Astrocyte of the cerebellum (primary cell): ENCODE measurements around the gene CPSF4.

ENCODE experiments used
- DNase-seq: peaks from one replicate; pipeline ENCODE4 v3.0.0-alpha.2; 2011; ENCODE audit warnings: low read depth
- H3K4me3 ChIP-seq: 2 replicates; pipeline ENCODE4 v1.5.1; 2011; ENCODE audit warnings: mild to moderate bottlenecking, low read depth, low read length, moderate library complexity
- in situ Hi-C: cut with HindIII; loops from 2 replicates; pipeline ENCODE4 v1.10.0; 2017; ENCODE audit warnings: low sequenced_read_pairs
- TF ChIP-seq, protein P1 (sequence below): IDR thresholded peaks from 2 replicates; pipeline ENCODE4 v1.5.1; 2012; ENCODE audit warnings: low read length, low read depth, moderate library complexity, mild to moderate bottlenecking; ENCODE audit errors: missing control alignments

Gene CPSF4

DNA sequence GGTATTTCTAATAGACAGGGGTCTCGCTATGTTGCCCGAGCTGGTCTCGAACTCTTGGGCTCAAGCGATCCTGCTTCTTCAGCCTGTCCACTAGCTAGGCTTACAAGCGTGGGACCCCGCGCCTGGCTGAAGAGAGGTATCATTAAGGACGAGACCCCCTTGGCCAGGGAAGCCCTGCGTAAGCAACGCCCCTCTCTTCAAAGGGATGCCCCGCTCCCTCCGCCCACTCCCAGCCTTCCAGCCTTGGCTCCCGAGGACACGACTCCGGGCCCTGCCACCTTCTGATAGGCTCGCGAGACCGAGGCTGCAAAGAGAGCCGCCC, 65.5 kb downstream of the CPSF4 start:
- peak; percentile 93 for DNase-seq
- H3K4me3 ChIP-seq = peak overlapping the region; percentile 90
- TF ChIP-seq, protein P1, sequence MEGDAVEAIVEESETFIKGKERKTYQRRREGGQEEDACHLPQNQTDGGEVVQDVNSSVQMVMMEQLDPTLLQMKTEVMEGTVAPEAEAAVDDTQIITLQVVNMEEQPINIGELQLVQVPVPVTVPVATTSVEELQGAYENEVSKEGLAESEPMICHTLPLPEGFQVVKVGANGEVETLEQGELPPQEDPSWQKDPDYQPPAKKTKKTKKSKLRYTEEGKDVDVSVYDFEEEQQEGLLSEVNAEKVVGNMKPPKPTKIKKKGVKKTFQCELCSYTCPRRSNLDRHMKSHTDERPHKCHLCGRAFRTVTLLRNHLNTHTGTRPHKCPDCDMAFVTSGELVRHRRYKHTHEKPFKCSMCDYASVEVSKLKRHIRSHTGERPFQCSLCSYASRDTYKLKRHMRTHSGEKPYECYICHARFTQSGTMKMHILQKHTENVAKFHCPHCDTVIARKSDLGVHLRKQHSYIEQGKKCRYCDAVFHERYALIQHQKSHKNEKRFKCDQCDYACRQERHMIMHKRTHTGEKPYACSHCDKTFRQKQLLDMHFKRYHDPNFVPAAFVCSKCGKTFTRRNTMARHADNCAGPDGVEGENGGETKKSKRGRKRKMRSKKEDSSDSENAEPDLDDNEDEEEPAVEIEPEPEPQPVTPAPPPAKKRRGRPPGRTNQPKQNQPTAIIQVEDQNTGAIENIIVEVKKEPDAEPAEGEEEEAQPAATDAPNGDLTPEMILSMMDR = no peak
- in situ Hi-C loops = no loop called here

DNA sequence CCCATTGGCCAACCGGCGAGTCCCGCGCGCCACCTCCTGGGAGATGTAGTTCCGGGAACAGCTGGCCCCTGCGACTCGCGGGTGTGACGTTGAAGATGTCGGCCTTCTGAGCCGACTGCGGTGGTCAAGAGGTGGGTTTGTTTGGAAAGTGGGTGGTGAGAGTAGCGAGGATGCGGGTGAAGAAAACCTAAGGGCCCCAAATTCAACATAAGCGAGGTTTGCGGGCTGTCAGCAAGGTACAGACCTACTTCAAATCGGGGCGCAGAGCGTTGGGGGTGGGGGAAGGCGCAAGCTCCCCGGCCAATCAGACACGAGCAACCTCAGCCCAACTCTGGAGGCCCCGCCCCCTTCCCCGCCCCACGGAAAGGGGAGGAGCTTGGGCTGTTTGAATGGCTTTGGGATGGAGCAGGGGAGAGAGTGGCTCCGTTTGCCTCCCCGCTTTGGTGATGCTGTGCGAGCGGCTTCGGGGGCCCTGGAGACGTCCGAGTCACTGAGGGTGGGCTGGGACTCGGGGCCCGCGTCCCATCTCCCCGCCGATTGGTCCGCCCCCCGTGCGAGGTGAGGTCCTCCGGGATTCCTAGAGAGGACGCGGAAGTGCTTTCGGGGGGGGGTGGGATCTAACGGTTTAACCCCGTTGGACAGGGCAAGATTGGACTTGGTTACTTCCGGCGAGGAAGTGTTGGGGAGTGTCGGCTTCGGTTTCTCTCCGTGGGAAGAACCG, 66.0 kb downstream of the CPSF4 start, which contains the start of gene ZKSCAN5:
TSS of gene ZKSCAN5 (plus strand) at position 60 of the 721 bp plus-strand sequence. CDS start 1,383 bp downstream, outside the sequence.
- in situ Hi-C loops = no loop called here
- H3K4me3 ChIP-seq = peak within 1 kb of the TSS; percentile 90
- peak; percentile 87 for DNase-seq
- TF ChIP-seq, protein P1 = no peak

DNA sequence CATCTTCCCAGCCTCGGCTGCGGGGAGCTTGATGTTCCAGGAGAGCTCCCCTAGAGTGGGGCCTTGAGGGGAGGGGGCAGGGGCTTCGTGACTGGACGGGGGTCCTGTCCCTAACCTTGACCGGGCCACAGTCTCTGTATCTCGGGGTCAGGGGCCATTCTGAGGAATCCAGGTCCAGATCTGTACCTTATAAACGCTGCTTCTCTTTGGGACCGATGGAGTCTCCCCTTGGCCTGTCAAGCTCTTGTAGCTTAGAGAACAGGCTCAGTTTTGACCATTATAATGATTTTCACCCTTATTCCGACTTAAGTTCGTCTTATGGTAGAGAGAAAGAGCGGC, 66.5 kb downstream of the CPSF4 start:
- in situ Hi-C loops = no loop called here
- TF ChIP-seq, protein P1 = no peak
- no peak for DNase-seq
- peak overlapping the region; percentile 90 for H3K4me3 ChIP-seq
